HS-27A (cell line): Measurements from ENCODE around the gene DCAF17.
A peak's percentile ranks its signal among the peaks of the same experiment; 100 is the strongest.
"Not testable (repeated sequence)": the region's sequence is repeated elsewhere in the genome, so short reads cannot be mapped to it uniquely, and the experiment has no call there.

Experiments used
- DNase-seq: peaks from one replicate; pipeline ENCODE4 v3.0.0-alpha.2; 2012; ENCODE audit warnings: low read depth, missing footprints

Gene DCAF17

DNA sequence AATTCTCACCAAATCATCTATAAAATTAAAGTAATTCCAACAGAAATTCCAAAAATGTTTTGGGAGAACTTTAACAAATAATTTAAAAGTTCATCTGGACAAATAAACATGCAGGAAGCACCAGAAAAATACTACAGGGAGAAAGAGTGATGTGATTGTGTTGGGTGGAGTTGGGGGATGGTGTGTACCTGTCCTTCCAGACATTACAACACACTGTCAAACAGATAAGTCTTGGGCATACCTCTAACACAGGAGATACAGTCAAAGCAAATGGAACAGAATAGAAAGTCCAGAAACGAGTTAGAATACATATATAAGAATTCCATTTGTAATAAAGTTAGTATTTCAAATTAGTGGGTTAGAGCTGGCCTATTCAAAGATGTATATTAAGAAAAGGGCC is 22.8 kb upstream of the DCAF17 start:
- no peak for DNase-seq

- DNase-seq, result no peak
These were observed 22.1 kb upstream of the DCAF17 start for GRCh38 chr2:171411791-171412483.

DNA sequence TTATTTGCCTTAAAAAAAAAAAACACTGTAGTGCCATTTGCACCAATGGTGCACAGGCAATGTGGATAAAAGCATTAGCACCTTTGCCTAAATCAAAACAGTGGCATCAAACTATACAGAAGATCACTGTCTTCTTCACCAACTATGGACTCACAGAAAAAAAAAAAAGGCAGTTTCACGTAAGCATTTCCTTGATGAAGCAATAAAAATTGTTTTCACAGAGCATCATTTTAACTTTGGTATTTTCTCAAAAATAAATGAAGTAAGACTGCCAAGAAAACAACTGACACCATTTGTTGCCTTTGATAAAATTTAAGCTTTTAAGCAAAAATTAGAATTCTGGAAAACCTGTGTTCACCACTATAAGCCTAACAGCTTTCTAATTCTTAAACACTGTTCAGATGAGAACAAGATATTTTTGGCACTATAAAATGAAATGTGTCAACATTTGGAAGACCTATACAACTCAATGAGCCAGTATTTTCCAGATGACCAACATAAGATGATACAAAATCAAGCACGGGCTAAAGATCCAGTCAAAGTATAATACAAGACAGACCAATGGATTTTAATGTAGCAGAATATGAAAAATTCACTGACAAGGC is 21.4 kb upstream of the DCAF17 start:
- DNase-seq, result no peak

DNA sequence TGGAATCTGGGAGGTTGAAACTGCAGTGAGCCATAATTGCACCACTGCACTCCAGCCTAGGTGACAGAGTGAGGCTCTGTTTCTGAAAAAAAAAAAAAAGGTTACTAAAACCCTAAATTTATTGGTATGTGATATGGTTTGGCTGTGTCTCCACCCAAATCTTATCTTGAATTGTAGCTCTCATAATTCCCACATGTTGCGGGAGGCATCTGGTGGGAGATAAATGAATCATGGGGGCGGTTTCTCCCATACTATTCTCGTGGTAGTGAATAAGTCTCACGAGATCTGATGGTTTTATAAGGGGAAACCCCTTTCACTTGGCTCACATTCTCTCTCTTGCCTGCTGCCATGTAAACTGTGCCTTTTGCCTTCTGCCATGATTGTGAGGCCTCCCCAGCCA is 19.4 kb upstream of the DCAF17 start:
- not testable (repeated sequence) for DNase-seq

DNA sequence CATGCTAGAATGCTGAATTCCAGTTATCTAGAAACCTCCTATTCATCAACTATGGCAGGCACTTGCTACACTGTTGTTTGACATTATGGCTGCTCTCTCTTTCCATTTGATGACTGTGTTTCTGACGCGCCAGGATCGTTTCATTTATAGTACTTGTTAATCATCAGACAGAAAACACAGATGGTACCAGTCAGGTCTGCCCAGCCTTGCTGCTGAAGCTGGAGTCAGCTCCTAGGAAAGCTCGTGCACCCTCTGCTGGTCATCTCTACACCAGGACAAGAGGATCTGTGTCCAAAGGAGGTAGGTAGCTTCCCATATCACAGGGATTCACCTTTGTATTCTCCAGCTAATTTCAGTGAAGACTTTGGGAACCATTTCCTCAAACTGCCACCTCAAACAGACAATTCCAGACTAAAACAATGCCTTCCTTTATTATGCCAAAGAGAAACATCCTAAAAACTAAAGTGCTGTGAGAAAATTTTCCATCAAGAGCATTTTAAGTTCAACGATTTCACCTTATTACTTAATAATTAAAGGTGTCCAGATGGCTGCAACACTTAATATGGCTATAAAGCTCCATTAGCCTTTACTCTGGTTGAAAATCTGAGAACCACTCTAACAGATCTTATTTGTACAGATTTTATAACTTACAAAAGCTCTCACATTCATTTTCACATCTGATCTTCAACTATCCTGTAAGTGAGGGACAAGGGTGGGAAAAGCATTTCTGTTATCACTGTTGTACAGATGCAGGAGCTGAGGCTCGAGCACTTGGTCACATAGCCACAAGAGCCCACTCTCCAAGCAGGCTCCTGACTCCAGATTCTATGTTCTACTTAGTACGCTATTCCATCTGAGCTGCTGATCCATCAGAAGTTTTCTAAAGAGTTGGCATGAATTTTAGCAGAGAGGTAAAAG is 17.8 kb upstream of the DCAF17 start:
- DNase-seq, result peak; percentile 59

DNA sequence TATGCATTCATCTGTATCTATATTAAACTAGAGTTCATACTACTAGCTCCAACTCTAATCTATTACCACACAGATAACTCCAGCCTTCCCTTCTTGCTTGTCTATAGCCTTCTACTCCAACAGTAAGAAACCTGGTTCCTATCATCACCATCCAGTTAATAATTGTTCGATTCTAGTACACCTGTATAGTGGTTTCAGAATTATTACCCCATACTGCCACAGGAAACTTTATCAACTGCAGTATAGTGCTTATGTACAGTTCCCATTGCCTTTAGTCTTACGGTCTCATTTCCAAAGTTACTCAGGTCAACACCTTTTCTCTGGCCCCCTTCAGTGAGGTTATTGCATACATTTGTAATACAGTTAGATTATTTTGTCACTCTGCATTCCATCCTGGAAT is 14.7 kb upstream of the DCAF17 start:
- no peak for DNase-seq

- DNase-seq, result no peak
These were observed 13.1 kb upstream of the DCAF17 start for GRCh38 chr2:171420728-171421563.

- DNase-seq, result not testable (repeated sequence)
These were observed 11.1 kb upstream of the DCAF17 start for GRCh38 chr2:171422710-171423495.

DNA sequence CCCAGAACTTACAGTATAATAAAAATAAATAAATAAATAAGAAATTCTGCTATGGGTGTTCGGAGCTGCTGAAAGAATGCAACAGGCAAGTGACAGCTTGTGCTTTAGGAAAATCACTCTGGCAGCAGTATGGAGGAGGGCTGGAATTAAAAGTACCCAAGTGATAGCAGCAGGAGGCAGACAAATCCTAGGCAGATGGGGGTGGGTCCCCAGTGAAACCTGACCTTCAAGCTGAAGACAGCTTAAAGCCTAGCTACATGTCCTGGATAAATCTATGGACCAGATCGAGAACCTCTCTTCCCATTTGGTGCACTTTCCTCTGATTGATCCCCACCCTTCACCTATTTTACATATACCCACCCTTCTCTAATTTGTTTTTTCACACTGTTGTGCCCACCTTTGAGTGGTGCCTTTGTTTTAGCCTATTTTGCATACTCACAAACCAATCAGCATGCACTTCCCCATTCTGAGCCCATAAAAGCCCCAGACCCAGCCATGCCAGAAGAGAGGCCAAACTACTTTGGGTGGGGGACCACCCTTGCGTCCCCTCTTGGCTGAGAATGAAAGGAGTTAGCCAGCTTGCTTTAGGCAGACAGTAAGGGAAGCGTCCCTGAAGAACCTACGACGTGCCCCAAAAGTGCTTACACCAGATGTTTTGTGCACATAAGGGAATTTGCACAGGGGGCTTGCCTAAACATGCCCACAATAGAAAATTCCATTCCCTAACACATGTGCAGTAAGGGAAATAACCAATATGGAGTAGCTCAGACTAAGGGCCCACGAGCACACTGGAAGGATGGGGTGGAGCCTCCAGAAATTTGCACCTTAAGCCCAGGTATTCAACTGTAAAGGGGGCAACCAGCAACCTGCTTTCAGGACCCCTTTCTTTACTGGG is 3.3 kb upstream of the DCAF17 start:
- DNase-seq, result no peak

DNA sequence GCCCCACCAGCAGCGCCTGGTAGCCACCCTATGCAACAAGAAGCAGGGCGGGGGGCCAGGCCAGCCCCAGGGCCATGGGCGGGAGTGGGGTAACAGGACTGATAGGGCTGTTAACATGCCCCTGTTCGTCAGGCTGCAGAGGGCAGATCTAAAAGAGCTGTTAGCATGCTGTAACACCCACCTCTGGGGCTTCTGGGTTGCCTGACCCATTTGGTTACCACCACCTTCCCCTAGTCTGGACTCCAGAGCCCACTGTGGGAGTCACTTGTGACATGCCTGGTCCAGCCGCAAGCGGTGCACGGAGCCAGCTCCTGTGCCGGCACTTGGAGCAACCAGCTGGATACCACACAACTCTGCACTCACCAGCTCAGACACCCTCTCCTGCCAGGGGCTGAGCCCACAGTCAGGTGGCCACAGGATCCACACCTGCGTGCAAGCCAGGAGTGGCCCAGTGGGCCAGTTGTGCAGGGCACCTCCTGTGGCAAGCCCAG is 2.3 kb upstream of the DCAF17 start:
- DNase-seq, result no peak

DNA sequence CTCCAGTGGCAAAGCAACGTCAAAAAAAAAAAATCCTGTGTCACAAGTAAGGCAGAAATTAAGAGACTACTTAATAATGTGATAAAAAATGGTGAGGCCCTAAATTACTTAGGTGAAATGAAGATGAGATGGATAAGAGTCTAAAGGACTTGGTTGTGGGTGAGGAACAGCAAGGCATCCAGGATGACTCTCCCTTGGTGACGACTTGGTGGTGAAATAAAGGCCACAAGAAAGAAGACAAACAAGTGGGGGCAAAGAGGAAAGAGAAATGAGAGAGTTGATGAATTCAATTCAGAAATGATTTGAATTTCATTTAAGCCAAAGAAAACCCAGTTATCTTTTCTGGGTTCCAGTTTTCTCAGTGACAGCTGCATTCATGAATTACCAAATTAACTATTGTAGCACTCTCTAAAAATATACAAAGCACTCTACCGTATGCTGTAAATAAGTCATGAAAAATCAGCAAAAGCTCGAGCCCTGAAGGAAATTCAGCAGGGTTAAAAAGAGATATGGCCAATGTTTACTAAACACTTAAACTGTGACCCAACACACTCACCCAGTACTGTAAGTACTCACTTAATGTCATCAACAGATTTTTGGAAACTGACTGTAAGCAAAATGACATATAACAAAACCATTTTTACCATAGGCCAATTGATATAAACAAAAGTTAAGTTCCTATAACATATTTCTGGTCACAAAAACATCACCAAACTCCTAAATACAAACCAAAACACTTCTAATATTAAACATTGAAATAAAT is 1.6 kb upstream of the DCAF17 start:
- DNase-seq, result no peak

- DNase-seq, result no peak
These were observed 860 bp upstream of the DCAF17 start for GRCh38 chr2:171432969-171433762.

DNA sequence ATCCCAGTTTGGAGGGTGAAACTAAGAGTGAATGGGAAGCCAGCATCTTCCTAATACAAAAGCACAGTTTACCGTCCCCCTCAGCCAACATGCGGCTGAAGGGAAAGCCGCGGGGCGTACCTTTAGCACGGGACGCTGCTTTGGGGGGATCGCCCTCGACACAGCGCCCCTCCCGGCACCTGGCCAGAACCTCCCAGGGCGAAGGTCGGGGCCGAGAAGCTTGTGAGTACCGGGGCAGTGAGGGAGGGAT is 338 bp upstream of the DCAF17 start, which contains the start of gene METTL8:
Gene METTL8 (minus strand): TSS at position 228 of the 250 bp plus-strand sequence. CDS start 41,805 bp downstream, outside the sequence.
- no peak for DNase-seq

DNA sequence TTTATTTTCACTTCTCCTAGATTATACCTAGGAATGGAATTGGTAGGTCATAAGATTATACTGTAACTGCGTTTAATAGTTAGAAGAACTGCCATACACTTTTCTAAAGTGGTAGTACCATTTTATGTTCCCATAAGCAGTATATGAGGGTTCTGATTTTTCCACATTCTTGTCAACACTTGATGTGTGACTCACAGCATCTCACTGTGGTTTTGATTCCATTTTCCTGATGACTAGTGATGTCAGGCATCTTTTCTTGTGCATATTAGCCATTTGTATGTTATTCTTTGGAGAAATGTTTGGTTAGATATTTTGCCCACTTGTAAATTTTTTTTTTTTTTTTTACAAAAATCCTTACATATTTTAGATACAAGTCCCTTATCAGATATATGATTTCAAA is 2.3 kb downstream of the DCAF17 start:
- peak; percentile 73 for DNase-seq

DNA sequence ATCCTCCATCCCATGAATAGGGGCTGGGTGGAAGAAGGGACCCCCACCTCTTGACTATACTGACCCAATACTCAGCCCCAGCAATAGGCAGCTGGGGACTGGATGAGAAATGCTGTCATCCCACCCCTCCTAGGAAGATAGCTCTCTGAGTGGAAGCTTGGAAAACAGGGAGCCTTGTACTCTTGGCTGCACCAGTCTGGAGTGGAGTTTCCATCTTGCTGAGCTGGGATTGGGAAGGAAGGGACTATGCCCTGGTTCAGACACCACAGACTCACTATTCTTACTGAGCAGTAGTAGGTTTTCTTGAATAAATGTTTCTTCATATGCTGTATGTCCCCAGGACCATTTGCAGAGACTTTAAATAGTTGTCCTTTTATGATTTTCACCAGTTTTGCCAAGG is 7.4 kb downstream of the DCAF17 start:
- DNase-seq, result no peak

- no peak for DNase-seq
These were observed 13.6 kb downstream of the DCAF17 start for GRCh38 chr2:171447675-171448074.

GRCh38 chr2:171451074-171451473 is 17.0 kb downstream of the DCAF17 start:
- no peak for DNase-seq

DNA sequence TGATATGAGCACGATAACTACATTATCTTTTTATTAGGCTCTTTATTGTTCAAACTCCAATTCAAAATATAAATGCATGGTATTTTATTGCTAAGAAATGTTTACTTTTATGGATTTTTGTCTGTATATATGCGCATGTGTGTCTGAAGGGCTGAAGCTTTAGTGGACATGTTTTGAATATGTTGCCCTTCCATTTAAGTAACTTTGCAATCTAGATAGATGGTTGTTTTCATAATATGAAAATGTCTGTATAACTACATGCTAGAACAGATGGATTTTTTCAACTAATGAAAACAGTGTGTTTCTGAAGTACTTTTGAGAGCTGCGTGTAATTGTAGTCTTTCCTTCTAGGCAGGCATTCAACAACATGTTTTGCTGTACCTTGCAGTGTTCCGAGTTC is 18.7 kb downstream of the DCAF17 start:
- no peak for DNase-seq

DNA sequence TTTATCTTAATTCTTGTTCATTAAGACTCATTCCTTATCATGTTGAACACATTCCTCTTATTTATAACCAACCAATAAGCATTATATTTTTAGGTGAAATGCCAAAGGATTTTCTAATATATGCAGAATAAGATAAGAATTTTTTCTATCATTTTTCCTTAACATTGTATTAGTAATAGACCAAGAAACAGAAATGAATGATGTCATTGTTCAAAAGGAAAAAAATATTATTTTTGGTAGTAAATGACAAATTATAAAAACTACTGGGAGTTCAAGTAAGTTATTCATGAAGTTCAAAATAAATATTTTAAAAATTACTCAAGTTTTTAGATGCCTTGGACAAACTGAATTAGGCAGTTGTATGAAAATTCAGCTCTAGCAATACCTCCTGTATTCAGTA is 25.5 kb downstream of the DCAF17 start:
- no peak for DNase-seq
